ENCODE measurements around the gene DNAJC5.

Gene DNAJC5

GRCh38 chr20:63889241-63890200 is 5.4 kb upstream of the DNAJC5 start:
- Histone ChIP-seq H3K27ac (replicated peaks) (no peak overlapping the region), H3K27me3 (ENCODE audit: insufficient read depth, poor library complexity, severe bottlenecking) (no peaks in the 10 kb centered on the region), H3K4me3 (replicated peaks; ENCODE audit: insufficient read depth, low read length) (no peak overlapping the region)
- TF ChIP-seq GABPA (IDR thresholded peaks at IDR 0.05; ENCODE audit: low read depth) = no peak
- no peak for DNase-seq (ENCODE audit: low read depth in 1 of 2, low spot score in 1 of 2)

GRCh38 chr20:63890201-63890576 is 4.7 kb upstream of the DNAJC5 start:
- TF ChIP-seq REST (IDR thresholded peaks at IDR 0.05; ENCODE audit: insufficient replicate concordance, low read depth) = no peak
- TF ChIP-seq POLR2AphosphoS5 (IDR thresholded peaks at IDR 0.05; ENCODE audit: low read depth) = no peak
- no peak for TF ChIP-seq GABPA (IDR thresholded peaks at IDR 0.05; ENCODE audit: low read depth)
- TF ChIP-seq SPI1 (IDR thresholded peaks at IDR 0.05; ENCODE audit: borderline replicate concordance, low read depth) = no peak
- TF ChIP-seq CTCF (IDR thresholded peaks at IDR 0.05; ENCODE audit: insufficient read depth, low read length) = no peak
- H3K27me3 ChIP-seq (ENCODE audit: insufficient read depth, poor library complexity, severe bottlenecking) = no peaks in the 10 kb centered on the region
- H3K27ac ChIP-seq (replicated peaks) = no peak overlapping the region
- no peak for DNase-seq (ENCODE audit: low read depth in 1 of 2, low spot score in 1 of 2)
- no peak overlapping the region for H3K4me3 ChIP-seq (replicated peaks; ENCODE audit: insufficient read depth, low read length)

- TF ChIP-seq CTCF (IDR thresholded peaks at IDR 0.05; ENCODE audit: insufficient read depth, low read length) (no peak), REST (IDR thresholded peaks at IDR 0.05; ENCODE audit: insufficient replicate concordance, low read depth) (no peak), POLR2AphosphoS5 (IDR thresholded peaks at IDR 0.05; ENCODE audit: low read depth) (no peak), GABPA (IDR thresholded peaks at IDR 0.05; ENCODE audit: low read depth) (no peak), SPI1 (IDR thresholded peaks at IDR 0.05; ENCODE audit: borderline replicate concordance, low read depth) (no peak)
These were observed 4.3 kb upstream of the DNAJC5 start for GRCh38 chr20:63890616-63891015.

GRCh38 chr20:63891061-63892002 is 3.6 kb upstream of the DNAJC5 start:
- Histone ChIP-seq H3K27me3 (ENCODE audit: insufficient read depth, poor library complexity, severe bottlenecking) (no peaks in the 10 kb centered on the region), H3K27ac (replicated peaks) (no peak overlapping the region), H3K4me3 (replicated peaks; ENCODE audit: insufficient read depth, low read length) (no peak overlapping the region)
- TF ChIP-seq POLR2AphosphoS5 (IDR thresholded peaks at IDR 0.05; ENCODE audit: low read depth) = no peak
- no peak for TF ChIP-seq GABPA (IDR thresholded peaks at IDR 0.05; ENCODE audit: low read depth)
- TF ChIP-seq REST (IDR thresholded peaks at IDR 0.05; ENCODE audit: insufficient replicate concordance, low read depth) = no peak
- TF ChIP-seq CTCF (IDR thresholded peaks at IDR 0.05; ENCODE audit: insufficient read depth, low read length) = no peak
- no peak for TF ChIP-seq SPI1 (IDR thresholded peaks at IDR 0.05; ENCODE audit: borderline replicate concordance, low read depth)
- DNase-seq (ENCODE audit: low read depth in 1 of 2, low spot score in 1 of 2) = peak in 1 of 2 experiments; percentile 41

More at GRCh38 chr20:63890616-63891015, 4.3 kb upstream of the DNAJC5 start:
- Histone ChIP-seq H3K27ac (replicated peaks) (no peak overlapping the region), H3K4me3 (replicated peaks; ENCODE audit: insufficient read depth, low read length) (no peak overlapping the region), H3K27me3 (ENCODE audit: insufficient read depth, poor library complexity, severe bottlenecking) (no peaks in the 10 kb centered on the region)
- no peak for DNase-seq (ENCODE audit: low read depth in 1 of 2, low spot score in 1 of 2)
